A204.1 (cell line): ENCODE results near the gene CFAP61.
"Not testable (repeated sequence)": the region's sequence is repeated elsewhere in the genome, so short reads cannot be mapped to it uniquely, and the experiment has no call there.

ENCODE experiments used
- FAIRE-seq: peaks from 2 replicates; lab custom pipeline; 2012; peaks lifted over from hg19 to GRCh38; lab: Jason Lieb, UNC

CFAP61 gene

GRCh38 chr20:20210943-20211273 is 158.6 kb downstream of the CFAP61 start:
- no peak for FAIRE-seq

GRCh38 chr20:20211274-20211987 is 159.1 kb downstream of the CFAP61 start:
- FAIRE-seq = no peak

GRCh38 chr20:20211988-20212518 is 159.7 kb downstream of the CFAP61 start:
- FAIRE-seq = no peak

- no peak for FAIRE-seq
Measured at GRCh38 chr20:20212675-20213096, 160.4 kb downstream of the CFAP61 start.

- FAIRE-seq = no peak
Measured at GRCh38 chr20:20213526-20214121, 161.3 kb downstream of the CFAP61 start.

GRCh38 chr20:20214757-20215275 is 162.5 kb downstream of the CFAP61 start:
- no peak for FAIRE-seq

- FAIRE-seq = no peak
Measured at GRCh38 chr20:20215976-20216727, 163.8 kb downstream of the CFAP61 start.

GRCh38 chr20:20216941-20217340 is 164.6 kb downstream of the CFAP61 start:
- FAIRE-seq = no peak

- no peak for FAIRE-seq
Measured at GRCh38 chr20:20217621-20218020, 165.3 kb downstream of the CFAP61 start.

- FAIRE-seq = not testable (repeated sequence)
Measured at GRCh38 chr20:20218106-20218505, 165.8 kb downstream of the CFAP61 start.

GRCh38 chr20:20219016-20219415 is 166.7 kb downstream of the CFAP61 start:
- no peak for FAIRE-seq

GRCh38 chr20:20220134-20220533 is 167.8 kb downstream of the CFAP61 start:
- no peak for FAIRE-seq

- FAIRE-seq = no peak
Measured at GRCh38 chr20:20223981-20224380, 171.6 kb downstream of the CFAP61 start.

- FAIRE-seq = no peak
Measured at GRCh38 chr20:20224806-20225205, 172.5 kb downstream of the CFAP61 start.

GRCh38 chr20:20225325-20226043 is 173.2 kb downstream of the CFAP61 start:
- FAIRE-seq = no peak

- FAIRE-seq = no peak
Measured at GRCh38 chr20:20226554-20226953, 174.2 kb downstream of the CFAP61 start.

GRCh38 chr20:20227013-20227571 is 174.8 kb downstream of the CFAP61 start:
- FAIRE-seq = no peak

GRCh38 chr20:20228351-20228750 is 176.0 kb downstream of the CFAP61 start:
- FAIRE-seq = no peak

- no peak for FAIRE-seq
Measured at GRCh38 chr20:20229595-20229994, 177.3 kb downstream of the CFAP61 start.

GRCh38 chr20:20230741-20231140 is 178.4 kb downstream of the CFAP61 start:
- no peak for FAIRE-seq

- FAIRE-seq = no peak
Measured at GRCh38 chr20:20231528-20232298, 179.4 kb downstream of the CFAP61 start.
